A172 (cell line): Measurements from ENCODE around the gene AP3B2. TPM values are rescaled to one million over a fixed set of nuclear protein-coding genes. Genes with fewer than 3 reads are reported as not detected.

Experiments used
- DNase-seq: peaks from one replicate; pipeline ENCODE4 v3.0.0-alpha.2; 2015; ENCODE audit warnings: low spot score
- total RNA-seq: library from RNA; depleted of rRNA; stranded (reverse); fragments of >200 nt; shearing (Covaris generic); gene quantifications from 2 replicates; pipeline ENCODE4 v1.2.3, GENCODE V29; 2014

The AP3B2 gene
- total RNA-seq, 1 experiment from 2014 or later: 0.09 TPM

DNA sequence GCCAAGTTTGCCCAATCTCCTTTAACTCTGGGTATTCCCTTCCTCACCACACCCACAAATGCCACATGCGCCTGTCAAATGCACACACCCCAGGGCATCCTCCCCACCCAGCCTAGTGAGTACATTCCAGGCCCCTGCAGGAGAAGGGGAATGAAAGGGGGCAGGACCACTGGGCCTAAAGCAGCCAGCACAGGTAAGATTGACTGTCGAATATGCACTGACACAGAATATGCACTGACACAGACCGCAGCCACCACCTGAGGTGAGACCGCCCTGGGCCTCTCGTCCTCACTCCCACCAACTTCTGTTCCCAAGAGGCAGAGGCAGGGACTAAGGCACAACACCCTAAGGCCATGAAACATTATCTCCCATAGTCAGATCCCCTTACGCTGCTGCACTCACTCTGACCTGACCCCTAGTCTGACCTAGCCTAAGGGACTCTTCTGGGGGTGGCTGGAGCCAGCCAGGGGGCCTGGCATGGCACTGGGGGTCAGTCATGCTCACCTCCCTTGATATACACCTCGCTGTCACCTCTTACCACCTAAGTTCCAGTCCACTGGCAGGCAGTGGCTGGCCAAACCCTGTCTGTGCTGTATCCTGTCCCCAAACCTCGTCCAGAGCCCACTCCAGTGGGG lies 10.8 kb downstream of the AP3B2 start:
- no peak for DNase-seq

GRCh38 chr15:82697735-82698407 lies 11.8 kb downstream of the AP3B2 start:
- DNase-seq: no peak

DNA sequence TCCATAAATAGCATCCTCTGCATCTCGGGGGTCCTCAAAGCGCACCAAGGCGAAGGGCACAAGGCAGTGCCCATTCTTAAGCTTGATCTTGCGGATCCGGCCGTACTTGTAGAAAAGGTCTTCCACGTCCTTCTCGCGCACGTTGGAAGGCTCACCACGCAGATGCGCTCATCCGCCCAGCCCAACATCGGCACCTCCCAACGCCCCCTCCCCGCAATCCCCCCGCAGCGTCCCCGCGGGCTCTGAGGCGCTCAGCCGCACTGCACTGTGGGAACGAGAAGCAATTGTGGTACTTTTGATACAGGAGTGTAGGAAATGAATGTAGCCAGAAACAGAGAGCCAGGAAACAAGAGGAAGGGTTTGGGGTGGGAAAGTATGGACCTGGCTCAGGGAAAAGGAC lies 17.5 kb downstream of the AP3B2 start:
- no peak for DNase-seq

DNA sequence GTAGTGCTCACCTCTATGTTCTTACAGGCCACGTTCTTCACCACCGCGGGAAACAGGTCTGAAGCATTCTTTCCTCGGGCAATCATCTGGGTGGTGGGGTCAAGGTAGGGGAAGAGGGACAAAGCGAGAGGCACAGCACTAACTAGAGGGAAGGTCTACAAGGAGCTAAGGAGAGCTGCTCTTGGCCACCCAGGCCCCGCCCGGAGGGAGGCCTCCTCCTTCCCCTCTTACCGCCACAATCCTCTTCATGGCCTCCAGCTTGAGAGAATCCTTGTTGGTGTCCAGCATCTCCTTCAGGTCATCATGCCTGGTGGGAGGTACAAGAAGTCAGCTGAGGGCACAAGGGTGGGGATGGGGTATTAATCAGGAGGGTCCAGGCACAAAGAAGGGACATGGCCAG lies 20.5 kb downstream of the AP3B2 start:
- DNase-seq: no peak

DNA sequence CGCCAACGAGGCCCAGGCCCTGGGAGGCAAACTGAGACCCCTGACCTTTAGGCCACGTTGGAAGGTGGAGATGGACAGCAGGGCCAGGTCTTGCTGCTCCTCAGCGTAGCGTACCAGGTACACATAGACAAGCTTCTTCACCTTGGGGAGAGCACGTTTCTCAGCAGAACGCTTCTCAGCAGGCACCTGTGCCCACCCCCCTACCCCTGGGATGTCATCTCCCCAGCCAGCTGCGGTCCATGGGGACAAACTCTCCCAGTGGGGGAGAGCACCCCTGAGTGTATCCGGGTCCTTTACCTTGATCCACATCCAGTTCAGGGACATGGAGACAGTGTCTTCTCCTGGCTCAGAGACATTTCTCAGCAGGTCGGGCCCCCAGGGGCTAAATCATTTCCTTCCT lies 21.0 kb downstream of the AP3B2 start:
- DNase-seq: no peak

- no peak for DNase-seq
Measured at GRCh38 chr15:82681371-82681770, 28.3 kb downstream of the AP3B2 start.

- DNase-seq: no peak
Measured at GRCh38 chr15:82680200-82681102, 29.2 kb downstream of the AP3B2 start.

DNA sequence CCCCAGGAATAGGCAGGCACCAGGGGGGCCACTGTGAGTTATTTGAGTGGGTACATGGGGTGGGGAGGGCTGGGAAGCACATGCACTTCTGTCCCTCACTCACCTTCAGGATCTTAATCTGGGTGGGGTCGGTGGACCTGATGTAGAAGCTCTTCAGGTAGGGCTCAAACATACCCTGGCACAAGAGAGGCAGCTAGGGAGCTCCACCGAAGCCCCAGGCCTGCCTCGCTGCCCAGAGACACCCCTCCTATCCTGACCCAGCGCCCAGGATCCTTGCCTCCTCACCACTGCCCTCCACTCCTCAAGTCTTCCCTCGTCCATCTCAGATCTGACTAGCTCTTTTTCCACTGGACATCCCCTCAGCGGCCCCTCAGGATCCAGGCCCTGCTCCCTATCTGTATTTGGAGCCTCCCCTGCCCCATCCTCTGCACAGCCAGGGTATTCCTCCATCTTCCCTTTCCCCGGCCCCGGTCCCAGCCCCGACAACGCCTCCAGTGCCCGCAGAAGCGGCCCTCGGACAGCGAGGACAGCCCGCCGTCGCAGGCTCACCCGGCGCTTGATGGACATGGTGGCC lies 30.0 kb downstream of the AP3B2 start:
- DNase-seq: no peak

- DNase-seq: no peak
Measured at GRCh38 chr15:82677720-82678323, 31.9 kb downstream of the AP3B2 start.

- DNase-seq: no peak
Measured at GRCh38 chr15:82674873-82675272, 34.8 kb downstream of the AP3B2 start.

- no peak for DNase-seq
Measured at GRCh38 chr15:82670699-82671098, 39.0 kb downstream of the AP3B2 start.

DNA sequence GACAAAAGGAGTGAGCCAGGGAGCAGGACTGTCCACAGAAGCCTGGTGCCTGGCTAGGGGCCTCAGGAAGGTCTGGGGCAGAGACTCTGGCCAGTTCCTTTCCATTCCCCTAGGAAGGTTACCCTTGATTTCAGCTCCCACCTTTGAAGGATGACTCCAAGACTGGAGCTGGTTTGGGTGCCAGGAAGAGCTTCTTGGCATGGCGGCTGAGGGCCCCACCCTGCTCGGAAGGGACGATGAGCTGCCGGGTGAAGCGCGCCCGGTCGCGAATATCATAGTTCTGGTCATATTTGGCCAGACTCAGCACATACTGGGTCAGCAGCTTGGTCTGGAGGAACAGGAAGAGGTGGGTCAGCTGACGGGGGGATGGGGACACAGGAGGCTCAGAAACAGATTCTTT lies 43.1 kb downstream of the AP3B2 start:
- DNase-seq: no peak

GRCh38 chr15:82664021-82664420 lies 45.7 kb downstream of the AP3B2 start:
- no peak for DNase-seq

GRCh38 chr15:82663186-82663600 lies 46.5 kb downstream of the AP3B2 start:
- DNase-seq: peak; percentile 47

DNA sequence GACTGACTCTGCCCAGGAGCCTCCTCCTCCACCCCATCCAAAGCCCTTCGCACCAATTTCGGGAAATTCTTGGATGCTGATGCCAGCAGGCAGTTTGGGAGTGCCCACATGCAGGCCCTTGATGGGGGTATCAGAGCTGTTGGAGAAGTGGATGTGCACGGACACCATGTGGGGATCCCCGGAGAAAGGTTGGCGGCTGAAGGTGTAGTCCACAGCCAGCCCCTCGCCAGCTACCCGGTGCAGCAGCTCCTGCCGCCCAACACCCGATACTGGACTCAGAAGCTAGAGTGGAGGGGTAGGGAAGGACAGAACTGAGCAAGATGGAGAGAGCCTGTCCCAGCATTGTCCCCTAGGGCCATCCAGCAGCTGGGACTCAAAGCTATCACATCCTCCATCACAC lies 47.0 kb downstream of the AP3B2 start:
- DNase-seq: no peak

DNA sequence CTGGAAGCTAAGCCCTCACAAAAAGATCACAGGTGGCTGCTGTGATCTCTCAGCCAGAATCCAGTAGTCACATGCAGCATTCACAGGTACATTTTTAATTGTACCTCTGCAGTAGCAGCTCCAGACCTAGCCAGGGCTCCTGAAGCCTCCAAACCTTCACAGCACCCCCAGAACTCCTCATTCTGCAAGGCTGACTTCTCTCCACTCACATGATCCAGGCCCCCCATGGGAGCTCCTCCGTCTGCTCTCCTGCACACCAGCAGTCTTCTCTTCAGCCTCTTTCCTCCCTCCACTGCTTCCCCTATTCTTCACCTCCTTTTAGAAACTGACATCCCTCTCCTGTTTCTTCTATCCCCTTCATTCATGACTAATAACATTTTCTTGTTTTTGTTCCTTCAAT lies 49.3 kb downstream of the AP3B2 start:
- DNase-seq: no peak

DNA sequence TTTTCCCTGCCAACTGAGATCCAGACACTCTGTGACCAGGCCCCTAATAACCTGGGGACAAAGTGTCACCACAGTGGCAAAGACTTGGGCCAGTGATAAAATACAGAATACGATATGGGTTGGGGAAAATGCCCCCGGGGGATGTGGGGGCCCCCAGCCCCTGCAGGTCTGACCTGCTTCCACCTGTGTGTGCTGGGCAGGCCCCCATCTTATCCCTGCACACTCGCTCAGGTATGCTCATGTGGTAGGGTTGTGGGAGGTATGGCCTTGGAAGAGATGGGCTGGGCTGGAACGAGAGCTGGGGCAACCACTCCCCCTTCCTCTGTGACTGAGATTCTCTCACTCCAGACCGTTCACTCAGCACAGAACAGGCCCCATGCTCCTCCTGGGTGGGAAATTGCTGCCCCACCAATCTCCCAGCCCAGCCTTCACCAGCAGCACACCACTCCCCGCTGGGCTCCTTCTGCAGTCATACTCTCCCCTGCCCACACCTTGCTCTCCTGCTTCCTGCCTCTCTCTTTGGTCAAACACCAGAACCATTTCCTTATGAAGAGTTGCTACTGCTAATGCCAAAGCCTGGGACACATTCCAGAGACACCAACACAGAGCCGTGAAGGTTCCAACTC lies 52.9 kb downstream of the AP3B2 start:
- DNase-seq: no peak

- DNase-seq: no peak
Measured at GRCh38 chr15:82655606-82656005, 54.1 kb downstream of the AP3B2 start.

DNA sequence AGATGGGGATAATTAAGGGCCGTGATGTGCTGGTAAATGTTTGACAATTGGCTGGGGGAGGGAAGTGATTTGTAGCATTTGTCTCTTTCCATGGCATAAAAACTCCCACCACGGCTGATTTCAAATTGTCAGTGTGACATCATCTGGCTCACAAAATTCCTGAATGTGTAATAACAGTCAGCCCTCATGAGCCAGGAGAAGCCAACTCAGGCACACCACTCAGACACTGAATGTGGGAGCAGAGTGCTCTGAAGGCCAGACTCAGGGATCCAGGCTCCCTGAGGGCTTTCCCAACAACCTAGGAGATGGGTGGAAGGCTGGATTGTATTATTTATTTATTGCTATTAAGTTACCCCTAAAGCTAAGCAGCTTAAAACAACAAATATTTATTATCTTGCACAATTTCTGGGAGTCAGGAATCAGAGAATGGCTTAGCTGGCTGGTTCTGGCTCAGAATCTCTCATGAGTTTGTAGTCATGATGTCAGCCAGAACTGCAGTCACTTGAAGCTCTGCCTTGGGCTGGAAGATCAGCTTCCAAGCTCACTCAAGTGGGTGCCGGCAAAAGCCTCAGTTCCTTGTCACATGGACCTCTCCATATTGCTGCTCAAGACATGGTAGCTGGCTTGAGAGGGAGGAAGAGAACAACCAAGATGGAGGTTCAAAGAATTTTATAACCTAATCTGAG lies 56.0 kb downstream of the AP3B2 start:
- DNase-seq: no peak

DNA sequence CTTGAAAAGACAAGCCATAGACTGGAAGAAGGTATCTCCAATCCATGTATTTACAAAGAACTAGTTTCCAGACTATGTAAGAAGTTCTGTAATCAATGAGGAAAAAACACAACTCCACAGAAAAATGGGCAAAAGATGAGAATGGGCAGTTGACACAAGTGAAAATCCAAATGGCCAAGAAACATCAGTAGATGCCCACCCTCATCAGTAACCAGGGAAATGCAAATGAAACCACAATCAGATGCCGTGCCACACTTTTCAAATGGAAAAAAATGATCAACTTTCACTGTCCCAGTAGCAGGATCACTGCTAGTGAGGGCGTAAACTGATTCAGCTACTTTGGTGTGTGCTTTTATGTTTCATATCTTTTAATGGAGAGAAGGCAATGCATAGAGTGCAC lies 58.0 kb downstream of the AP3B2 start:
- no peak for DNase-seq
